ENCODE data around the gene KLF1. TPM values are rescaled to one million over a fixed set of nuclear protein-coding genes. Genes with fewer than 3 reads are reported as not detected.

KLF1 gene
- total and polyA plus RNA-seq, 2 of the 13 experiments (the other 11 are each of a cell fraction or from before 2014, with no cell fraction given) = not detected

GRCh38 chr19:12933287-12934072 is 46.5 kb upstream of the KLF1 start, which contains the start of gene FARSA (continued):
- no peak for TF ChIP-seq TBX3 (IDR thresholded peaks at IDR 0.05; ENCODE audit: borderline replicate concordance)
- TF ChIP-seq CREBL2 (CRISPR knock-in tag; IDR thresholded peaks at IDR 0.05; ENCODE audit: borderline replicate concordance) = no peak
- peak; percentile 70; the same call in 1 of the 2 replicates for TF ChIP-seq ZNF790 (CRISPR knock-in tag; IDR thresholded peaks at IDR 0.05; ENCODE audit: borderline replicate concordance)
- no peak for TF ChIP-seq TCF7 (IDR thresholded peaks at IDR 0.05; ENCODE audit: low read depth)
- no peak for TF ChIP-seq ZNF720 (CRISPR knock-in tag; IDR thresholded peaks at IDR 0.05)
- TF ChIP-seq ZBTB42 (CRISPR knock-in tag; IDR thresholded peaks at IDR 0.05) = no peak
- no peak for TF ChIP-seq SRSF9 (IDR thresholded peaks at IDR 0.05; ENCODE audit: borderline replicate concordance, insufficient read depth, low read depth, low read length, poor library complexity, severe bottlenecking)
- TF ChIP-seq ZNF816 (CRISPR knock-in tag; IDR thresholded peaks at IDR 0.05; ENCODE audit: borderline replicate concordance) = no peak
- peak; percentile 49; the same call in 1 of the 2 replicates for TF ChIP-seq ZNF776 (CRISPR knock-in tag; IDR thresholded peaks at IDR 0.05)
- no peak; the same call in 1 of the 2 replicates for TF ChIP-seq ZBTB26 (CRISPR knock-in tag; IDR thresholded peaks at IDR 0.05; ENCODE audit: borderline replicate concordance)
- peak; percentile 26; the same call in 1 of the 2 replicates for TF ChIP-seq ZNF34 (CRISPR knock-in tag; IDR thresholded peaks at IDR 0.05; ENCODE audit: borderline replicate concordance)
- no peak for TF ChIP-seq ZSCAN20 (CRISPR knock-in tag; IDR thresholded peaks at IDR 0.05; ENCODE audit: borderline replicate concordance)
- no peak for TF ChIP-seq RORA (CRISPR knock-in tag; IDR thresholded peaks at IDR 0.05)
- TF ChIP-seq ETV6 (CRISPR knock-in tag; conservative IDR thresholded peaks at IDR 0.05) = no peak
- no peak for TF ChIP-seq RFXANK (CRISPR knock-in tag; IDR thresholded peaks at IDR 0.05)
- no peak for TF ChIP-seq GZF1 (CRISPR knock-in tag; IDR thresholded peaks at IDR 0.05)
- TF ChIP-seq ZNF230 (CRISPR knock-in tag; IDR thresholded peaks at IDR 0.05) = peak; percentile 86; the same call in 1 of the 2 replicates
- peak; percentile 89 for TF ChIP-seq KMT2B (CRISPR knock-in tag; IDR thresholded peaks at IDR 0.05)
- TF ChIP-seq TFE3 (CRISPR knock-in tag; IDR thresholded peaks at IDR 0.05) = peak; percentile 56
- 0 out of 2 replicates have a peak, but pooled peaks have one; percentile 32 for TF ChIP-seq REL (CRISPR knock-in tag; conservative IDR thresholded peaks at IDR 0.05)
- TF ChIP-seq MEIS1 (CRISPR knock-in tag; IDR thresholded peaks at IDR 0.05; ENCODE audit: borderline replicate concordance) = peak; percentile 63; the same call in 1 of the 2 replicates
- TF ChIP-seq TCF12 (IDR thresholded peaks at IDR 0.05) = no peak
- peak; percentile 76 for TF ChIP-seq TCF12 (CRISPR knock-in tag; IDR thresholded peaks at IDR 0.05)
- TF ChIP-seq ZNF850 (CRISPR knock-in tag; conservative IDR thresholded peaks at IDR 0.05) = no peak
- no peak; the same call in 1 of the 2 replicates for TF ChIP-seq MTA1 (CRISPR knock-in tag; IDR thresholded peaks at IDR 0.05; ENCODE audit: borderline replicate concordance)
